Measurements from ENCODE around the gene ADAMTS2.

ADAMTS2 gene

DNA sequence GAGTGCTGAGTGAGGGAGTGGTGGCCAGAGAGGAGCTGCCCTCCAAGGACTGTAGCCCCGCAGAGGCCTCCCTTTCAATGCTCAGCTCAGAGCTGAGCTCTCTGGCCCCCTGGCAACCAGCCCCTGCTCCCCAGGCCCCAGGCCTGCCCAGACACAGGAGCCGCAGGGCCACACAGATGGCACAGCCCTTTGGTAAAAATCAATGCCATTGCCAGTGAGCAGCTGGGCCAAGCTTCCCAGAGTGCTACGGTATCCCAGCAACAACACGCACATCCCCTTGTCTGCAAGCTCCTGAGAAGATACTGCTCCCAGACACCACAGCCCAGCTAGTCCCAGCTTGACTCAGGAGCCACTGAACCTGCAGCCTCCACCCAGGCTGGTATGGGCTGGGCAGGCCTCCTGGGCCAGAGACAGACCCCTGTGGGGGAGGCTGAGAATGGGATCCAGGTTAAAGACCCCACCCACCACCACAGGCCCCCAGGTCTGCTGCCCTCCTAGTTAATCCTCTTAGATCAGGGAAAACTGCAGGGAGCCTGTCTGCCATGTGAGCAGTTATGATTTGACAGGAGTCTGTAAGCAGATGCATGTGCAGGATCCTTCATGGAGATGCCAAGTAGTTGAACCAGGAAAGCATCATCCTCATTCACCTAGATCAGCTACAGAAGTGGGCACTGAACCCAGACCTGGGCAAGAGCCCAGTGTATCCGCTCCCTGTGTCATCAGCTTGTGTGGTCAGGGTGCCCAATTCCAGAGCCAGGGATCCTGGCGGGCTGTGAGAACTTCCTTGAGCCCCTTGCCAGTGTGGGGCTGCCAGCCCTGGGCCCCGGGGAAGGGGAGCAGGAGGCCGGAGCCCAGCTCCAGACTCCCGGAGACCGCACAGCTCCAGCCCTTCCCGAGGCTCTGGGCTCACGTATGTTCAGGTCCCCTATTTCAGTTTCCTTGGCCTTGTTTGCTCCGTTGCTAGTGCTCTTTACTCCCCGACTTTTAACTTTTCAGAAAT lies 26.7 kb upstream of the ADAMTS2 start:
- DNase-seq, result no peak

DNA sequence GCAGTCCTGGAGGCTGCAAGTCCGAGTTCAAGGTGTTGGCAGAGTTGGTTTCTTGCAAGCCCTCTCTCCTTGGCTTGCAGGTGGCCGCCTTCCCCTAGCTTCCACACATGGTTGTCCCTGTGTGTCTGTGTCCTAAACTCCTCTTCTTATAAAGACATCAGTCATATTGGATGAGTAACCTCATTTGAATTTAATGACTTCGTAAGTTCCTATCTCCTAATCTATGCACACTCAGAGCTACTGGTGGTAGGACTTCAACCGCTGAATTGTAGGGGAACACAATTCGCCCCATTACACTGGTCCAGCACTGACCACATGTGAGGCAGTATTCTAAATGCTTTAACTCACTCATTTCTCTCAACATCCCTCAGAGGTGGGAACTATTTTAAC lies 25.9 kb upstream of the ADAMTS2 start:
- no peak for DNase-seq

DNA sequence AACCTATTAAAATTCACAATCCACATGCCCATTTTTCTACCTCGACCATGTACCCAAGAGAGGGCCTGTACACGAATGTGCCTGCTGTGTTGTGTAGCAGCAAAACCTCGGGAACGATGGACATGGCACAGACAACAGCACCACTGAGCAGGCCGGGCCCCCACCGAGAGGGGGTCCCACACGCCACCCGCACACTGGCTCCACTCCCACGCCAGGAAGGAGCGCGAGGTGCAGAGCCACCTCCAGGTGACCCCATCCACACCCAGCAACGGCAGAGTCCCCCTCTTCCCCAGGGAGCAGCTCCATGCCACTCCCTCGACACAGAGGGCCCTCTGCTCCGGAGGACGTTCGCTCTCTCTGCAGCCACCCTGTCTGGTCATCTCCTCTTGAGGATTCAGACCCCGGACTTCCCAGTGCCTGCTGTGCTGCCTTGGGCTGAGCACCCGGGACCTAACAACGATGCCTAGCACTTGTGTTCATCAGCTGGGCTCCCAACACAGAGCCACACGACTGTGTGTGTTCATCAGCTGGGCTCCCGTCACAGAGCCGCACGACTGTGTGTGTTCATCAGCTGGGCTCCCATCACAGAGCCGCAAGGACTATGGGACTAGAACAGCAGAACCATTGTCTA lies 25.3 kb upstream of the ADAMTS2 start:
- no peak for DNase-seq

DNA sequence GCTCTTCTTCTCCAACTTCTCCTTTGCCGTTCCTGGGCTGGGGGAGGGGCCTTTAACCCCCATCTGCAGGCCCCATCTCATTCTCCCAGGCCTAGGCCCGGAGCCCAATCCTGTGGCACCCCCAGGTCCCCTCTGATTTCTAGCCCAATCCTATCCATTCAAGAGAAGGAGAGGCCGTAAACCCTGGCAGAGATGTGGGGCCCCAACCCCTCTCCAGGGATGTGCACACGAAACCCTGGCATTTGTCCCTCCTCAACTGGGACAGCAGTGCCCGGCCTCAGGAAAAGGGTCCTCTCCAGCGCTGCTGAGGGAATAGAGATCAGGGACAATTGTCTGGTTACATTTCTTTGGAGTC lies 24.2 kb upstream of the ADAMTS2 start:
- DNase-seq, result no peak

DNA sequence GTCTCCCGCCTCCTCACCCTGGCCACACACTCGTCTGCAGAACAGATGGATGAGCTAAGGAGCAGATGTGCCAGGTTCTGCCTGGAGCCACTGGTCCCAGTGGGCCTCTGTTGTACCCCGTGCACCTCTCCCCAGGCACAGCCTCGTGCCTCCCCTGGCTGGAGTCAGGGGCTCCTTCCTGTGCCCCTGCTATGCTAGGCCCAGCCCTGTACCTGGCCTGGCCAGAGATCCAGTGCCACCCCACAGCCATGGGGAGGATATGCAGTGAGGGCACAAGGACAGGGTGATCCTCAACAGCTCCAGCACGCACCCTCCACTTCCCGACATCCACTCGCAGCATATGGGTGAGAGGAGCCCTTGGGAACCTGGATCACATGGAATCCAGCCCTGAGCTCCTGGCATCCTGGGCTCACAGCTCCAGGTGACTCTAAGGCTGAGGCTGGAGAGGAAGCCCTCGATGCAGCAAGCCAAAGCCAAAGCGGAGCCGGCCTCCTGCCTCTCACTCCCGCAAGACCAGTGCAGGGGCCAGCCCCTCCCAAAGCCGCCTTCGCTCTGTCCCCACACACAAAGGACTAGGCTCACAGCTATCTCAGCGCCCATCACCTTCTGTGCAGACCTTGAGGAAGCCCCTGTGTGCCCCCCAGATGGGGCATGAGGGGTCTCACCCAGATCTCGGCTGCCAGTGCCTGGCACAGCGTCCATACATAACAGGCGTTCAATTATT lies 23.7 kb upstream of the ADAMTS2 start:
- DNase-seq, result no peak

DNA sequence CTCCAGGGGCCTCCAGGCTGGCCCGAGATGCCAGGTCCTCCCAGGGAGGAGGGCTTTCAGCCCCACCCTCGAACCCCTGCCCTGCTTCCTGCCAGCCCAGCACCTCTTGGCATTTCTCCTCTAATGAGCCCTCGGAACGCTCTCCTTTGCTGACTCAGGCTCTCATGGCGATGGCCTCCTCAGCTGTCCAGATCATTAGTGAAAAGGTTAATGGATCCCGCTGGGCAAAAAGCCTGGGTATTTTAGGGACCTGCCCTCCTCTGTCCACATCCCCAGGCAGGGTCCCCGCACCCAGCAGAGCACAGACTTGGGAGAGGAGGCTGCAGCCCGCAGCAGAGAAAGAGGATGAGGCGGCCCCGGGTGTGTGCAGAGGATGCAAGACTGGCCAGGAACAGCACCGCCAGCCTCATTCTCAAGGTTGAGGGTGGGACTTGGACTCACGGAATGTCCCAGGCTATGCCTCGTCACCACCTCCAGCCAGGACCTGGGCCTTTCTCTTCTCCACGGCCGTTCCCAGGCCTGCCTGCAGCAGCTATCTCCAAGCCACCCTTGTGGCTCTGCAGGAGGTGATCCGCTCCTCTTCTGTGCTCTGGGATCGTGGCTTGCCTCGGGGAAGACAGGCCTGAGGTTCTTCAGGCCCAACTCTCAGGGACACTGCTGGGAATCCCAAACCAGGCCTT lies 23.0 kb upstream of the ADAMTS2 start:
- DNase-seq, result no peak

DNA sequence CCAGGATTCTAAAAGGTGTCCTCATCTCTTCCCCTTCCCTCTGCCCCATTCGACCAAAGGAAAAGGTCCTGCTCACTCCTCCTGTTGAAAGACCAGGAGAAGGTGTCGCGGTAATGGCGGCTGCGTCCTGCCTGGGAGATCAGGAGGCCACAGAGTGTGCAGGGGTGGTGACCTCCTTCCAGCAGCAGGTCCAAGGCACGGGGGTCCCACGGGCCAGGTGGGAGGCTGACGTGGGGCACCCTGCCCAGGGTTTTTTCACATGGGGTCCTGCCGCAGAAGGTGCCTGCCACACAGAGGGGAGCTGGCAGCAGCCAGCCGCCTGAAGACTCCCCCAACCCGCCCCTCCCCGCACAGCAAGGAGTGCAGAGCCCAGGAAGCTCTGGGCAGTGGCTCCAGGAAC lies 22.2 kb upstream of the ADAMTS2 start:
- no peak for DNase-seq

DNA sequence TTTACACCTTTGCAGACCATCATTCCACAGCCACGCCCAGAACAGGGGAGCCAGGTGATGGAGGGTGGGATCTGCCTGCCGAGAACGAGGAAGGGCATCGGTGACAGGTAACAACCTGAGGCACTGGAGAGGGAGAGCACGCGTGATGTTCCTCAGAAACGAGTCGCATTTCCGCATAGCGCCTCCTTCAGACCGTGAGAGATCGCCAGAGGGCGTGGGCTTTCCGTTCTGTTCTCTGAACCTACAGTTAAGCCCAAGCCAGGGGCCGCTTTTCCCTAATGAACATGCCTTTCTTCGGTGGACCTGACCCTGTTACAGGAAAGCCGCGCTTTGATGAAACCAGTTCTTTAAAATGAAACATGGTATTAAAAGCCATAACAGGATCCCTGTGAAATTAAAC lies 17.1 kb upstream of the ADAMTS2 start:
- DNase-seq, result no peak

DNA sequence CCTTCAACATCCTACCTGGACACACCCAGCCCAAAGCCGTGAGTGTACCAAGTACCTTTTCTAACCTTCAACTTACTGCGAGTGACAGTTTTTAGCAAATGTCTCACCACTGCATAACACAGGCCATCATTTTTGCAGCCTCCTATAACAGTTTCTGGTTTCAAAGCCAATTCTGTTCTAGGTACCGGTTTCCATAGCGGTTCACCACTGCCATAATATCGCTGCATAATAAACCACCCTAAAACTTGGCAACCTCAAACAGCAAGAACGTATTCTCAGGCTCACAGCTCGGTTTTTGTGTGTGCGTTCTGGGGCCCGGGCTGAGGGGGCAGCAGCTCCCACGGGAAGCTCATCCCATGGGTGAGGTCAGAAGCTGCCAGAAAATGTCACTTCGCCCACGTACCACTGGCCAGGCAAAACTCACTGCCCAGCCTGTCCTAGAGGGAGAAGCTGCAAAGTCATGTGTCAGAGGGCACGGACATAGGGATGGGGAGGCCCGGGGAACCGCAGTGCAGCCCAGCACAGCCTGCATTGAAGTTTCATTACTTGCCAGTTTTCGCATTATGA lies 15.9 kb upstream of the ADAMTS2 start:
- DNase-seq, result no peak

DNA sequence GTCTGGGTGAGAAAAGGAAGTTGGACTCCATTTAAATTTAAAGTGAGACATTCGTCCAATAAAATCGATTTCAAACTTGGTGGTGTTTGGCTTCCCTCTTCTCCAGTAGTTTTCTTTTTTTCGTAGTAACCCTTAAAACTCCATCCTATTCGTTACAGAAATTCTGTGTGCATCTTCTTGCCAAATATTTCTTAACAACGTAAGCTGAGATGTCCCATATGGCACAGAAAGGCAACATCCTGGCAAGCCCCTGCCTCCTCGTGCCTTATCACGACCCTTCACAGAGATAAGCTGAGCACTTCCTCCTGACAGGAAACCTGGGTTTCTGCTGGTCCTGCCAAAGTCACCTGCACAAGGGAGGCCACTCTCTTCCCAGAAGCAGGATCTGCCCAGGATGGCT lies 11.8 kb upstream of the ADAMTS2 start:
- no peak for DNase-seq

DNA sequence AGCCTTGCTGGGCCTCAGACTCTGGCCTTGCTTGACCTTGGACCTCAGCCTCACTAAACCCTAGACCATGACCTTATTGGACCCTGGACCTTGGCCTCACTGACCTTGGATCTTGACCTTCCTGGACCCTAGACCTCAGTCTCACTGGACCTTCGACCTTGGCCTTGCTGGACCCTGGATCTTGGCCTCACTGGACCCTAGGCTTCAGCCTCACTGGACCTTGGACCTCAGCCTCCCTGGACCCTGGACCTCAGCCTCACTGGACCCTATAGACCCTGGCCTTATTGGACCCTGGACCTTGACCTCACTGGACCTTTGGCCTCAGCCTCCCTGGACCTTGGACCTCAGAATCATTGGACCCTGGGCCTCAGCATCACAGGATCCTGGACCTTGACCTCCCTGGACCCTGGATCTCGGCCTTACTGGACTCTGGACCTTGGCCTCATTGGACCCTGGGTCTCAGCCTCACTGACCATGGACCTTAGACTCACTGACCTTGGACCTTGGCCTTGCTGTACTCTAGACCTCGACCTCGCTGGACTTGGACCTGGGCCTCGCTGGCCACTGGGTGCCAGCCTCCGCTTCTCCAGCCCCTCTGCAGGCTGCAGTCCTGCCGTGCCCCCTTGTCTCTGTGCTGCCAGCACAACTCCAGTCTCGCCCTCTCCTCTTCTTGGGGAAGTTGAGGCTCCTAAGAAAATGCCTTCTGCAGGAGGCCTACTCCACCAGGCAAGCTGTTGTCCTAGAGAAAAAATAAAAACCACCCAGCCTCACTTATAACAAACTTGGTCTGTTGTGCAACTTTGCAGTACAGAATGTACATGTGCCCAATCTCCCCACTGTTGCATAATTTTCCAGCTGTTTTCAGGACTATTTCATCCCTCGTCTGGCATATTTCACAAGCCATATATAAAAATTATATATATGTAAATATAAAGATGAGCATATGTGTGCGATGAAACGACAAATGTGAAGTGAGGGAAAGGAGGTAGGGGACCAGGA lies 11.0 kb upstream of the ADAMTS2 start:
- no peak for DNase-seq

DNA sequence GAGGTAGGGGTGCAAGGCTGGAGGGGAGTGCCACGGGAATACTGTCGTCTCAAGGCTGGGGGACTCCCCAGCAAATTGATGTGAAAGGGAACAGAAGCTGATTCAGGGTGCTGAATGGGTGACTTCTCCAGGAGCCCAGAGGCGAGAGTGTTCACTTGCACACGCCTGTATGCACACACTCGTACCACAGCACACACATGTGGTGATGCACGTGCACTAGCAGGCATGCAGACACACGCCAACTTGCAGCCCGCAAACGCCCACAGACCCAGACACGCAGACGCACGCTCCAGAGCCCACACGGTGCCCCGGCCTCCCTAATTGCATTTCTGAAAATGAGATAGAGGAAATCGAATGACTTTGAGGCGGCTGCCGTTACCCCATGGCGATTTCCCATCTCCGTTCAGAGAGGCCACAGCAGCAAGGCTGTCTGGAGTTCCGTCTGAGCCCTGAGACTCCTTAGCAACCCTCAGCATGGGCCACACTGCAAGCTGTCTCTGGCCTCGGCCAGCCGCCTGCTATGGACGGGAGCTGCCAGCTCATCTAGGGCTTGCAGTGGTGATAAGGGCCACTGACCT lies 9.1 kb upstream of the ADAMTS2 start:
- DNase-seq, result no peak

DNA sequence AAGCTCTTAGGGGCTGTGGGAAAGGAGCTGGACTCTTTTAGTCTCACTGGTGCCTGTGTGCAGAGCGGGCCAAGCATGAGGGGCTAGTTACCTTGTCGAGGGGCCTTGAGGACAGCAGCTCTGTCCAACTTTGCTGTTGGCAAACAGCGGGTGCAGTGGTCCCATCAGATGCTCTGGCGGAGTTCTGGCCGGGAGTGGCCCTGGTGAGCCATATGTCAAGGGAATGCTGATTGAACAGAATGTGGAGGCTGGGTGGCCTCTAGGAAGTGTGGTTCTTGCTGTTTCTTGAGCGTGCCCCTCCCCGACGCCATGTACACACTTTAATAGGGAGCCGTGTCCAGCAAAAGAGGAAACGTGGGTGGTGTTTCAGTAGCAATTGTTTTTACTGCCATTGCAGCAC lies 3.6 kb upstream of the ADAMTS2 start:
- no peak for DNase-seq

DNA sequence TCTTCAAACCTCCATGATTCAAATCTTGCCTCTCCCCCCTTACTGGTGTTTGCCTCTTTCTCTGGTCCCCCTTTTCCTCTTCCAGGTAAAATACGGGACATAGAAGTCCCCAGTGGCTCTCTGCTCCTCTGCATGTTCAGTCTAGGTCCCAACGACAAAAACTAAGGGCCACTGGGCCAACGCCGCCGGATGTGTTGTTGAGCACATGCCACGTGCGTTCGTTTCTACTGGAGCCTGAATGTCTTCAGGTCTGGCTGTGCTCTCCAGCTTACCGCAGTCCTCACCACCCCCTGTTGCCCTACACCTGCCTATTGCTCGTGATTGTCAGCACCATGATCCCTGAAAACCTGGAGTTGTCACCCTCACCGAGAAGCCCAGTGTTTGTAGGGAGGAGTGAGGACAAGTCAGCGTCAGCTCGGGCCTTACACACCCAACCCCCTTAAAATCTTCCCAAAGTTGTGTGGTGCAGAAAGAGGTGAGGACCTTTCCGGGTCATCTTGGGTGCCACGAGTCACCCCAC lies 2.8 kb upstream of the ADAMTS2 start:
- no peak for DNase-seq

DNA sequence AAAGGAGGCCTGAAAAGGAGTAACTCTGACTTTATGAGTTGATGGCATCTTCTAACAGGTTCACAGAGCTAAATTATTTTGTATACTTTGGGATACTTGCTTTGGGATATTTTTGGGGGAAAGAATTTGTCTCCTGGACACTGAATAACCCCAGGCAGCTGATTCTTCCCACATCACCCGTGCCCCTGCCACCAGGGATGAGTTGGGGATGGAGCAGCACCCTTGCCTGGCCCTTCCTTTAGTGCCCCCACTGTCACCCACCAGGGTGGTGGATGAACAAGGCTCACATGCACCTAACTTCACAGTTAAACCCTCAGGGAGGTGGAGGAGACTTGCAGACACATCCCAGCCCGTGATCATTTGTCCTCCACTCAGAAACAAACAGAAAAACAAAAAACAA lies 2.3 kb upstream of the ADAMTS2 start:
- DNase-seq, result no peak

DNA sequence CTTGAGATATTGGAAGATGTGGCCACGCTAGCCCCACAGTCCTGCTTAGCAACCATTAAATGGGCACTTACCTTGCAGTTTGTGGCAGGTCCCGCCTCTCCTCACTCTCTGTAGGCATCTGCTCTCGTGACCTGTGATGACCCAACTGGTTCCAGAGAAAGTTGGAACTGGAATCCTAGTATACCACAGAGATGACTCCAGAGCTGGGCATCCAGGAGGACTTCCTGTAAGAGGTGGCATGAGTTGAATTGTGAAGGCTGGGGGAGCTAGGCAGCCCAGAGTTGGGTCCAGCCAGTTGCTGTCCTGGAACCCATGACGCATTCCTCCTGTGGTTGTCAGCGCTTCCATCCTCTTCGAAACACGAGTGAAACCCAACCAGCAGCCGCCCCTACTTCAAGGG lies 1.6 kb upstream of the ADAMTS2 start:
- DNase-seq, result no peak

DNA sequence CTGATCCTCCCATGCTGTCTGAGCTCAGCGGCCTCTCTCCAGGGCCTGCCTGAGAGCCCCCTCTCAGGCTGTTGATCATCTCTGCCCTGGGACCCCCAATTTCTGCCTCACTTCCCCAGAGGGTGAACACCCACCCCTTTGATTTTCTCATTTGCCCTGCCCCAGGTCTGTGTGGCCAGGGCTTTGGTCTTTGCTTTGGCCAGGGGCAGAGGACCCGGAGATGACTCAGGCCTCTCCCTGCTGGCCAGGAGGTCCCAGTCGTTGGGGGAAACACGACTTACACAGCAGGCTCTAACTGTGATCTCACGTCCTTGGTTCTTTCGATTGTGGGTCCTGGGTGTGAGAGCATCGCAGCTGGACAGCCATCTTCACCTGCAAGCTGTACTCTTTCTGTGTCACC lies 1.1 kb upstream of the ADAMTS2 start:
- no peak for DNase-seq

DNA sequence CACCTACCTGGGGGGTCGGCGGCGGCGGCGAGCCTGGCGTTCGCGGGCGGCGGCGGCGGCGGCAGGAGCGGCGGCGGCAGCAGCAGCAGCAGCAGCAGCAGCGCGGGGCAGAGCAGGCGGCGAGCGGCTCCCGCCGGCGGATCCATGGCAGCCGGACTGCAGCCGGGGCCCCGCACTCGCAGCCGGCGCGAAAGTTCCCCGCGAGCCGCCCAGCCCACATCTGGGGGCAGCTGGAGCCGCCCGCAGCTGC lies 153 bp downstream of the ADAMTS2 start:
- DNase-seq, result no peak

DNA sequence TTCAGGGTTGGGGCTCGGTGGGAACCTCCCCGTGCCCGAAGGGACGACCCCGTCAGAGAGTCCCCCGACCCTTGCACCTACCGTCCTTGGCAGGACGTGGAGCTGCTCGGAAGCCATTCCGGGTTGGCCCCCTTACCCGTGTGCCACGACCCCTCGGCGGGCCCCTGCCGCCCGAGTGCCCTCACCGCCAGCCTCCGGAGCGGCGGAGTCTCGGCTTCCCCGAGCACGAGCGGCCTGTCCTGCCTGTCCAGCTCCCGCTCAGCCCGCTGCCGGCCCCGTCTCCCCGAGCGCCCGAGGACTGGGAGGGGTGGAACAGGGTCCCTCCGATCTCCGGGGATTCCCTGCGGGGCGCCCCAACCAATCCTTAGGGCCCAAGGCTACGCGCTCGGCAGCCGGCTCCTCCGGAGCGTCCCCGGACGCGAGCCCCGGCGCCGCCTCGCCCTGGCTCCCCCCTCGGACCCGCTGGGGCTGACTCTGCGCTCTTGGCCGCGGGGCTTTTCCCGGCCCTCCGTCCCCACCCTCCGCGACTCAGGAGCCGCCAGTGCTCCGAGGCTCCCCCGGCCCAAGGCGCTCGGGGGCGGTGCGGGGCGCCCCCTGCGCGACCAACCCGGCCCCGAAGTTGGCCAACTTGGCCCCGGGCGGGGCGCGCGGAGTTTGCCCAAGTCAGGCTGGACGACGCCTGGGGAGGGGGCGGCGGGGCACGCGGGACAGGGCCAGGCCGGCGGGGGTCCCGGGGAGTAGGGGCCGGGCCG lies 654 bp downstream of the ADAMTS2 start:
- DNase-seq, result no peak

DNA sequence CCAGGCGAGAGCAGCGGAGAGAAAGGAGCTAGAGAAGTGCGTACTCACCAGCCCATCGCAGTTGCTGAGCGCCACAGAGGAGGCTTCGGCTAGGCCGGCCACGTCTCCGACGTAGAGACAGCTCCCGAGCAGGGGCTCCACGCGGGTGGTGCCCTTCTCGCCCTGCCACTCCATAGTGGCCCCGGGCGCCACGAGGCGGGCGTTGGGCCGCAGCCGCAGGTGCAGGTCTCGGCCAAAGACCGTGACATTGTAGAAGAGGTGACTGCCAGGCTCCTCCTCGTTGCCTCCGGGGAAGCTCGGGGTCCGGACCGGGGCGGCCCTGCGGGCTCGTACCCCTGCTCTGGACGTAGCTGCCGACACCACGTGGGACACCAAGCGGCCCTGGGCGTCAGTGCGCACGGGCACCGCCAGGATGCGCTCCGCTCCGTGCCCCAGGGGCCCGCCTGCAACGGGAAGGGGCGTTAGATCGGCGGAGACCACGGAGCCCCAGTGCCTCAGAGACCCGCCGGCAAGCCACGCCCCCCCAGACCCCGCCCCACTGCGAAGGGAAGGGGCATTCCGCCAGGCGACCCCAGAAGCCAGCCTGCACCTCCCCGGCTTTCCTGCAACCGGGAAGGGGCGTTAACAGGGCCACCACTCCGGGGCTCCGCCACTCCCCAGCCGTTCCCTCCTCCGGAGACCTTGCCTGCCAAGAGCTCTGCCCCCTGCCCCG lies 1.4 kb downstream of the ADAMTS2 start:
- no peak for DNase-seq

Measured in CD4-positive, alpha-beta T cell treated with Interleukin-1 beta for 1 hour (primary cell).